Measurements from ENCODE around the gene FGFR1OP2. TPM values are rescaled to one million over a fixed set of nuclear protein-coding genes. Genes with fewer than 3 reads are reported as not detected.

Gene FGFR1OP2
- total RNA-seq, 1 donor = 47.8 TPM

GRCh38 chr12:26991826-26992225, 53.6 kb downstream of the FGFR1OP2 start:
- Histone ChIP-seq H2AFZ (ENCODE audit: low read length) (no peak overlapping the region), H3K4me2 (ENCODE audit: insufficient read depth, low read length) (no peak overlapping the region), H3K36me3 (ENCODE audit: insufficient read depth, low read length) (peaks cover 6% of the 10 kb centered on the region), H3K4me1 (ENCODE audit: insufficient read depth, low read length) (no peaks in the 10 kb centered on the region), H3K27ac (ENCODE audit: low read depth, low read length) (no peak overlapping the region), H3K79me2 (ENCODE audit: insufficient read depth, low read length) (no peaks in the 10 kb centered on the region), H3K27me3 (ENCODE audit: insufficient read depth, low read length) (no peaks in the 10 kb centered on the region), H3K9me3 (ENCODE audit: low read depth, low read length) (no peaks in the 10 kb centered on the region), H3K4me3 (ENCODE audit: insufficient read depth, low read length) (no peak overlapping the region), H4K20me1 (ENCODE audit: insufficient read depth, low read length) (no peaks in the 10 kb centered on the region)
- no peak for DNase-seq (ENCODE audit: insufficient read length, low spot score, missing footprints)
- no peak for TF ChIP-seq CTCF (IDR thresholded peaks at IDR 0.05; ENCODE audit: extremely low read depth, low read depth, low read length)

GRCh38 chr12:26994109-26994508, 55.8 kb downstream of the FGFR1OP2 start:
- Histone ChIP-seq H3K27me3 (ENCODE audit: insufficient read depth, low read length) (no peaks in the 10 kb centered on the region), H3K79me2 (ENCODE audit: insufficient read depth, low read length) (no peaks in the 10 kb centered on the region), H3K4me1 (ENCODE audit: insufficient read depth, low read length) (no peaks in the 10 kb centered on the region), H2AFZ (ENCODE audit: low read length) (no peak overlapping the region), H3K4me3 (ENCODE audit: insufficient read depth, low read length) (no peak overlapping the region), H4K20me1 (ENCODE audit: insufficient read depth, low read length) (no peaks in the 10 kb centered on the region), H3K36me3 (ENCODE audit: insufficient read depth, low read length) (peaks cover 10% of the 10 kb centered on the region), H3K4me2 (ENCODE audit: insufficient read depth, low read length) (no peak overlapping the region), H3K9me3 (ENCODE audit: low read depth, low read length) (no peaks in the 10 kb centered on the region), H3K27ac (ENCODE audit: low read depth, low read length) (no peak overlapping the region)
- no peak for TF ChIP-seq CTCF (IDR thresholded peaks at IDR 0.05; ENCODE audit: extremely low read depth, low read depth, low read length)
- no peak for DNase-seq (ENCODE audit: insufficient read length, low spot score, missing footprints)

GRCh38 chr12:26995706-26996105, 57.4 kb downstream of the FGFR1OP2 start:
- no peak overlapping the region for H3K4me3 ChIP-seq (ENCODE audit: insufficient read depth, low read length)
- H3K79me2 ChIP-seq (ENCODE audit: insufficient read depth, low read length) = no peaks in the 10 kb centered on the region
- no peak for TF ChIP-seq CTCF (IDR thresholded peaks at IDR 0.05; ENCODE audit: extremely low read depth, low read depth, low read length)
- H2AFZ ChIP-seq (ENCODE audit: low read length) = no peak overlapping the region
- H3K4me2 ChIP-seq (ENCODE audit: insufficient read depth, low read length) = no peak overlapping the region
- no peaks in the 10 kb centered on the region for H4K20me1 ChIP-seq (ENCODE audit: insufficient read depth, low read length)
- DNase-seq (ENCODE audit: insufficient read length, low spot score, missing footprints) = no peak
- no peaks in the 10 kb centered on the region for H3K4me1 ChIP-seq (ENCODE audit: insufficient read depth, low read length)
- H3K27ac ChIP-seq (ENCODE audit: low read depth, low read length) = no peak overlapping the region
- H3K9me3 ChIP-seq (ENCODE audit: low read depth, low read length) = no peaks in the 10 kb centered on the region
- H3K36me3 ChIP-seq (ENCODE audit: insufficient read depth, low read length) = peaks cover 7% of the 10 kb centered on the region
- H3K27me3 ChIP-seq (ENCODE audit: insufficient read depth, low read length) = no peaks in the 10 kb centered on the region

GRCh38 chr12:26997003-26997402, 58.7 kb downstream of the FGFR1OP2 start:
- no peaks in the 10 kb centered on the region for H3K27me3 ChIP-seq (ENCODE audit: insufficient read depth, low read length)
- H3K9me3 ChIP-seq (ENCODE audit: low read depth, low read length) = no peaks in the 10 kb centered on the region
- no peak overlapping the region for H3K4me3 ChIP-seq (ENCODE audit: insufficient read depth, low read length)
- TF ChIP-seq CTCF (IDR thresholded peaks at IDR 0.05; ENCODE audit: extremely low read depth, low read depth, low read length) = no peak
- no peaks in the 10 kb centered on the region for H3K4me1 ChIP-seq (ENCODE audit: insufficient read depth, low read length)
- DNase-seq (ENCODE audit: insufficient read length, low spot score, missing footprints) = no peak
- no peaks in the 10 kb centered on the region for H3K79me2 ChIP-seq (ENCODE audit: insufficient read depth, low read length)
- H2AFZ ChIP-seq (ENCODE audit: low read length) = no peak overlapping the region
- H3K36me3 ChIP-seq (ENCODE audit: insufficient read depth, low read length) = peaks cover 6% of the 10 kb centered on the region
- H3K4me2 ChIP-seq (ENCODE audit: insufficient read depth, low read length) = no peak overlapping the region
- H3K27ac ChIP-seq (ENCODE audit: low read depth, low read length) = no peak overlapping the region
- no peaks in the 10 kb centered on the region for H4K20me1 ChIP-seq (ENCODE audit: insufficient read depth, low read length)
